ENCODE data around the gene CNKSR3. TPM values are rescaled to one million over a fixed set of nuclear protein-coding genes. Genes with fewer than 3 reads are reported as not detected.

Gene CNKSR3
- total RNA-seq, 1 donor from 2014 or later = not detected

DNA sequence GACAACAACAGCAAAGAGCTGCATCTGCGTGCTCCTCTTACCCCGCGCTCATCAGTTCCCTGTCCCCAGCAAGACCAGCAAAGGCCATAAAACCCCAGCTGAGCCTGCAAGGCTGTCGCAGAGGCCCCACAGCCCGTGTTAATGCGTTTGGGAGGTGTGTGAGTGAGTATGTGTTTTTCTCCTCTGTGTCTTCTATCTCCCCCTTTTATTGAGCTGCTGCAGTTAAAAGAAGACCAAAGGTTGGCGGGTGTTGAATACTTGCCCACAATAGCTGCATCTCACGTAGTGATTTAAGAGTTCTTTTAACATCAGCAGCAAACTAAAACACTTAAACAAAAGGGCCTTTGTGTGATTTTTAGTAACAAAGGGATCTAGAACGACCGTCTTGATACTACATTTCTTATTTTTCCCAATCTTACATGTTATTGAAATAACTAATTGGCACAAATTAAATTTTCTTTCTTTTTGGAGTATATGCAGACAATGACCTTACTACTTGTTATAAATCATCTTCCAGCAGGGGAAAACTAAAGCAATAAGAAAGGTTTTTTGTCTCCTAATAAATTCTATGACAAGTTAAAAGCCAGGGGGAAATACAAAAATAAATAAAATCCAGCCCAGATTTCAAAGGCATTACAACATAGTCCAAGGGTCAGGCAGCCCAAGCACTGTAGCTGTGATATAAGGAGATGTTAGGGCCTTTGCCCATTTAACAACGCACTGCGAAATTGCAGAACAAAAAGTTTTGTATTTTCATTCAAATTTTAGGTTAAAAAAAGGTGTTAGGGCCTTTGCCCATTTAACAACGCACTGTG, 27.2 kb upstream of the CNKSR3 start:
- no peaks in the 10 kb centered on the region for H3K9me3 Mint-ChIP-seq
- H3K27ac Mint-ChIP-seq = no peak overlapping the region
- no peaks in the 10 kb centered on the region for H3K27me3 Mint-ChIP-seq
- no peak for DNase-seq
- intact Hi-C loops (cut with micrococcal nuclease) = no loop called here
- no peak overlapping the region for H3K4me3 Mint-ChIP-seq
- no peaks in the 10 kb centered on the region for H3K36me3 Mint-ChIP-seq (ENCODE audit: low read depth)
- no peaks in the 10 kb centered on the region for H3K4me1 Mint-ChIP-seq

DNA sequence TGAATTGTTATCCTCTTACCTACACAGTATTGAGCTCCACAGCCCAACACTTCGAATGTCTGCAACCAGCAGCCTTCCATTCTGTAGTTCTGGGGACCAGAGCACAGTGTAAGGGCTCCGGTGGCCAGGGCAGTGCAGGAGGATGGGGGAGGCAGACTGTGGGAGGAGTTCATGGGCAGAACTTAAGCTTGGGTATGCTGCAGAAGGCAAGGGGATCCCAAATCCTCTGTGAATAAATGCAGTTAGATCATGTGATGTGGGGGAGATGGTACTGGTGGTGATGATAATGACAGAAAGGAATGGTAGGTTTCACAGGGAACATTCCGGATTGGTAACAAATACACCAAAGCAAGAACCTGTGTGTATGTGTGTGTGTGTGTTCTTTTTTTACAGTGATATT, 26.5 kb upstream of the CNKSR3 start:
- no peak overlapping the region for H3K27ac Mint-ChIP-seq
- H3K9me3 Mint-ChIP-seq = no peaks in the 10 kb centered on the region
- intact Hi-C loops (cut with micrococcal nuclease) = no loop called here
- DNase-seq = no peak
- H3K4me3 Mint-ChIP-seq = no peak overlapping the region
- H3K27me3 Mint-ChIP-seq = no peaks in the 10 kb centered on the region
- H3K4me1 Mint-ChIP-seq = no peaks in the 10 kb centered on the region
- H3K36me3 Mint-ChIP-seq (ENCODE audit: low read depth) = no peaks in the 10 kb centered on the region

DNA sequence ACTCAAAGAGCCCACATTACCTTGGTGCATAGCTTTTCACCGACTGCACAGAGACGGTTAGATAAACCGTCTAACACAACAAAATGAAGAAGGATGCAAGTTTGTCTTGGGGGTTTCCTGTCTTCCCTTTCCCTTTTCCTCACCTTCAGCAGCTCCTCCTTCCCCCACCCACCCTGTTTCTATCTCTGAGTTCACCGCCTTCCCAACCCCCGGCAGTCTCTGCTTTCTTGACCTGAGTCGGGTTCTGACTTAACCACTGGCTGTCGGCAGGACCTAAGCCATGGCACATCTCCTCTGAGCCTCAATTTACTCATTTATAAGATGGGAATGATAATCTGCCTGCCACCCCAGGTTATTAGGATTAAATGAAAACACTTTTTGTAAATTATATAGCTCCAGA, 25.8 kb upstream of the CNKSR3 start:
- Mint-ChIP-seq H3K36me3 (ENCODE audit: low read depth) (no peaks in the 10 kb centered on the region), H3K27ac (no peak overlapping the region), H3K4me1 (no peaks in the 10 kb centered on the region), H3K4me3 (no peak overlapping the region), H3K9me3 (no peaks in the 10 kb centered on the region), H3K27me3 (no peaks in the 10 kb centered on the region)
- intact Hi-C loops (cut with micrococcal nuclease) = no loop called here
- DNase-seq = no peak

DNA sequence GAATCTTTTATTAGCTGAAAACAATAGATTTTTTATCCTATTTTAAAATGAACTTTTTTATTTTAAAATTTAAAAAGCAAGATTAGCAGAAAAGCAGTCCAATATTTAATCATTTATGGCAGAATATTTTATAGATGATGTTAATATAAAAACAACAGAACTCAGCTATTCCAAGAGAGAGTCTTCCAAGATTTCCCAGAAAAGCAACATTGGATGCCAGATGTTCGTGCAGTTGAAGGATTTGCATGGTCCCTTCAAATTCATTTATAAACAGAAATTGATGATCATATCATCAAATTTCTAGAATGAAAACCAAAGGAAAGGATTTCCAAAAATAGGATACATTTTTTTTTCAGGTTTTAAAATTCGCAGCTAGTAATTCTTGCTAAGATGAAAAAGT, 25.4 kb upstream of the CNKSR3 start:
- no peaks in the 10 kb centered on the region for H3K4me1 Mint-ChIP-seq
- H3K9me3 Mint-ChIP-seq = no peaks in the 10 kb centered on the region
- no peak overlapping the region for H3K27ac Mint-ChIP-seq
- no peak overlapping the region for H3K4me3 Mint-ChIP-seq
- intact Hi-C loops (cut with micrococcal nuclease) = no loop called here
- DNase-seq = no peak
- H3K36me3 Mint-ChIP-seq (ENCODE audit: low read depth) = no peaks in the 10 kb centered on the region
- no peaks in the 10 kb centered on the region for H3K27me3 Mint-ChIP-seq

DNA sequence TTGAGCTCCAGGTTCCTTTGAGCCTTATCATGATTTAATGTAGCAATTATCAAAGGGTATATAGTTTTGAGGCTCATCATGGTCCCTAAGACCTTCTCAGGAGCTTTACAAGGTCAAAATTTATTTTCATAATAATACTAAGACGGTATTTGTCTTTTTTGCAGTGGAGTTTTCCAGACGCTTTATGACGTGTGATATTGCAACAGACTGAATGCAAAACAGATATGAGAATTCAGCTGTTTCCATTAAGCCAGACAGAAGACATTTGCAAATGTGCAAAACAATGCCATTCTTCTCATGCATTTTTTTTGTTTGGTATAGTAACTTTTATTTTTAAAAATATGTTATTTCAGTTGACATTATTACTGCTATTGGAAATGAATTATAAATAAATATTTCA, 24.7 kb upstream of the CNKSR3 start:
- Mint-ChIP-seq H3K4me1 (no peaks in the 10 kb centered on the region), H3K4me3 (no peak overlapping the region), H3K27ac (no peak overlapping the region), H3K27me3 (no peaks in the 10 kb centered on the region), H3K9me3 (no peaks in the 10 kb centered on the region), H3K36me3 (ENCODE audit: low read depth) (no peaks in the 10 kb centered on the region)
- intact Hi-C loops (cut with micrococcal nuclease) = no loop called here
- no peak for DNase-seq

DNA sequence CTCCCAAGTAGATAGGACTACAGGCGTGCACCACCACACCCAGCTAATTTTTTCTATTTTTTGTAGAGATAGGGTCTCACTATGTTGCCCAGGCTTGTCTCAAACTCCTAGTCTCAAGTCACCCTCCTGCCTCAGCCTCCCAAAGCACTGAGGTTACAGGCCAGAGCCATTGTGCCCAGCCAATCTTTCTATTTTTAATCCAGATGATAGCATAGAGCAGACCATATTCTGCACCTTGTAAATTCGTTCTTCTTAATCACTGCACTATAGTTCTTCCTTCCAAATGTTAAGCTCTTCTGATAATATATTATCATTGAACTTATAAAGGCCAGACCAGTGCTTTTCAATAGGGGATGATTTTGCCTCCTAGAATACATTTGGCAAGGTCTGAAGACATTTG, 24.0 kb upstream of the CNKSR3 start:
- Mint-ChIP-seq H3K4me3 (no peak overlapping the region), H3K27me3 (no peaks in the 10 kb centered on the region), H3K4me1 (no peaks in the 10 kb centered on the region), H3K9me3 (no peaks in the 10 kb centered on the region), H3K27ac (no peak overlapping the region), H3K36me3 (ENCODE audit: low read depth) (no peaks in the 10 kb centered on the region)
- intact Hi-C loops (cut with micrococcal nuclease) = no loop called here
- DNase-seq = no peak

DNA sequence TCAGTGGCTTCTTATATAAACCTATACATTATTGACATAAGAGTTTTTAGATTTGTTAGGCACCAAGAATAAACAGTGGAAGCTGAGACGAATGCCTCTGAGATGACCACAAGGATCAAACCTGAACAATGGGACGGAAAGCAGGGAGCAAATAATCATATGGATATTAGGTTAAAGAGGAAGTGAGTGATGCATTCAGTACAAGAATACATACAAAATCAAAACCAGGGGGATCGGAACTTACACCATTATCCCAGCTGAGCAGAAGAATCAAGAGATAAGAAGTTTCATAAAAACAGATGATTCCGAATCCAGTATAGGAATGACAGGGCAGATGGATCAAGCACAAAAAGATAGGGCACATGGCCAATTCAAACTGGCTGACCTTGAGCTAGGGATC, 21.9 kb upstream of the CNKSR3 start:
- no peaks in the 10 kb centered on the region for H3K4me1 Mint-ChIP-seq
- H3K27me3 Mint-ChIP-seq = no peaks in the 10 kb centered on the region
- H3K4me3 Mint-ChIP-seq = no peak overlapping the region
- intact Hi-C loops (cut with micrococcal nuclease) = no loop called here
- DNase-seq = no peak
- no peaks in the 10 kb centered on the region for H3K36me3 Mint-ChIP-seq (ENCODE audit: low read depth)
- H3K9me3 Mint-ChIP-seq = no peaks in the 10 kb centered on the region
- H3K27ac Mint-ChIP-seq = no peak overlapping the region

DNA sequence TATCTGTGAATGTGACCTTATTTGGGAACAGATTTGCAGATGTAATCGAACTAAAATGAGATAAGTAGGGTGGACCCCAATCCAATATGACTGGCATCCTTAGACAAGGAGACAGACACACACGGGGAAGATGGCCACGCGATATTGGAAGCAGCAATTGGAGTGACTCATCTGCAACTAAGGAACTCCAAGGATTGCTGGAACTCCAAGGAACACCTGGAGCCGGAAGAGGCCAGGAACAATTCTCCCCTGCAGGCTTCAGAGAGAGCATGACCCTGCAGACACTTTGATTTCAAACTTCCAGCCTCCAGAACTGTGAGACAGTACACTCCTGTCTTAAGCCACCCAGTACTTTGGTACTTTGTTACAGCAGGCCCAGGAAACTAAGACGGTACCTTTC, 19.5 kb upstream of the CNKSR3 start:
- Mint-ChIP-seq H3K9me3 (no peaks in the 10 kb centered on the region), H3K27me3 (no peaks in the 10 kb centered on the region), H3K4me3 (no peak overlapping the region)

DNA sequence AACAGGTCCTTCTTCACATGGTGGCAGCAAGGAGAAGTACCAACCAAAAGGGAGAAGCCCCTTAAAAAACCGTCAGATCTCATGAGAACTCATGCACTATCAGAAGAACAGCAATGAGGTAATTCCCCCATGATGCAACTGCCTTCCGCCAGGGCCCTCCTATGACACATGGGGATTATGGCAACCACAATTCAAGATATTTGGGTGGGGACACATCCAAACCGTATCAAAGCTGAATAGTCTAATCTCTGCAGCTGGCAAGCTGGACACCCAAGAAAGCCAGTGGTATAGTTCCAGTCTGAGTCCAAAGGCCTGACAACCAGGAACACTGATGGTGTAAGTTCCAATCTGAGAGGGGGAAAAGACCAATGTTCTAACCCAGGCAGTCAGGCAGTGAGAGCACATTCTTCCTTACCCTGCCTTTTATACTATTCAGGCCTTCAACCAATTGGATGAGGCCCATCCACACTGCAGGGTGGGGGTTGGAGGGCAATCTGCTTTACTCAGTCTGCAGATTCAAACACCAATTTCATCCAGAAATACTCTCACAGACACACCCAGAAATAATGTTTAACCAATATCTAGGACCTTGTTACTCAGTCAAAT, 17.9 kb upstream of the CNKSR3 start:
- no peaks in the 10 kb centered on the region for H3K36me3 Mint-ChIP-seq (ENCODE audit: low read depth)
- no peaks in the 10 kb centered on the region for H3K27me3 Mint-ChIP-seq
- no peak overlapping the region for H3K27ac Mint-ChIP-seq
- intact Hi-C loops (cut with micrococcal nuclease) = no loop called here
- no peak for DNase-seq
- no peaks in the 10 kb centered on the region for H3K9me3 Mint-ChIP-seq
- no peak overlapping the region for H3K4me3 Mint-ChIP-seq
- H3K4me1 Mint-ChIP-seq = no peaks in the 10 kb centered on the region

More for the DNA sequence above, 19.5 kb upstream of the CNKSR3 start:
- H3K4me1 Mint-ChIP-seq = no peaks in the 10 kb centered on the region
- H3K36me3 Mint-ChIP-seq (ENCODE audit: low read depth) = no peaks in the 10 kb centered on the region
- DNase-seq = no peak
- no peak overlapping the region for H3K27ac Mint-ChIP-seq
- intact Hi-C loops (cut with micrococcal nuclease) = no loop called here

DNA sequence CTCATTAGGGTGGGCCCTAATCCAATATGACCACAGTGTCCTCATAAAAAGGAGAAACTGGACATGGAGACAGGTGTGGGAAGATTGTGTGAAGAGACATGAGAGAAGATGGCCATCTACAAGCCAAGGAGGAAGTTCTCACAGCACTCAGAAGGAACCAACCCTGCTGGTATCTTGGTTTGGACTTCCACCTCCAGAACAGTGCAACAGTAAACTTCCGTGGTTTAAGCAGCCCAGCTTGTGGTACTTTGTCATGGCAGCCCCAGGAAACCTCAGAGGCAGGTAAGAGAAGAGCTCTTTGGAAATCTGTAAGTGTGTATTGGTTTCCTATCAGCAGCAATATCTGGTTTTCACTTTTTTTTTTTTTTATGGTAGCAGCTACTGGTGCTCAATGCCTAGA, 16.5 kb upstream of the CNKSR3 start:
- Mint-ChIP-seq H3K27ac (no peak overlapping the region), H3K4me1 (no peaks in the 10 kb centered on the region), H3K4me3 (no peak overlapping the region), H3K9me3 (no peaks in the 10 kb centered on the region), H3K27me3 (no peaks in the 10 kb centered on the region), H3K36me3 (ENCODE audit: low read depth) (no peaks in the 10 kb centered on the region)
- no peak for DNase-seq
- intact Hi-C loops (cut with micrococcal nuclease) = no loop called here

DNA sequence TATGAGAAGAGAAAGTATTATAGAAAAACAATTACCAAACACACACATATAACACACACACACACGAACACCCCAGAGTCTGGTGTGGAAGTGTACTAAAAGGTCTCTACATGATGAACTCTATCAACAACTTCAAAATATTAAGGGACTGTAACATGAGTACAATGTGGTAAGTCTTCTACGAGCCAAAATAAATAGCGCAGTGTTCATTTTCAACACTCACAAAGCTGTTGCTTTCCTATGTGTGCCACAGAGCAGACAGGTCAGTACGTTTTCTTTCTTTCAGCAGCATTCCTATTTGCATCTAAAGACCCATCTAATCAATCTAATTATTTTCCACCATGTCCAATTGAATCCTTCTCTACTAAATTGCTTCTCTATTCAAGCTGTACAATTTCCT, 12.1 kb upstream of the CNKSR3 start:
- H3K9me3 Mint-ChIP-seq = no peaks in the 10 kb centered on the region
- no peaks in the 10 kb centered on the region for H3K4me1 Mint-ChIP-seq
- H3K36me3 Mint-ChIP-seq (ENCODE audit: low read depth) = no peaks in the 10 kb centered on the region

DNA sequence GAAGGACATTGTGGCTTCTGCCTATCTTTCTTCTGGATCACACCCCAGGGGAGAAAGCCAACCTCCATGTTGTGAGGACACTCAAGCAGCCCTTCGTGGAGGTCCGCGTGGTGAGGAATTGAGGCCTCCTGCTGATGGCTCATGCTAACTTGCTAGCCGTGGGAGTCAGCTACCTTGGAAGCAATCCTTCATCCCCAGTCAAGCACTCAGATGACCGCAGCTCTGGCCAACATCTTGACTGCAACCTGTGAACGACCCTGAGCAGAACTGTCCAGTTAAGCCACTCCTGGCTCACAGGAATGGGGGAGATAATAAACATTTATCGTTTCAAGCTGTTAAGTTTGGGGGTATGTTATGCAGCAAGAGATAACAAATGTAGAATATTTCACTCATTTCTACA, 10.9 kb upstream of the CNKSR3 start:
- DNase-seq = no peak
- H3K36me3 Mint-ChIP-seq (ENCODE audit: low read depth) = no peaks in the 10 kb centered on the region
- H3K9me3 Mint-ChIP-seq = no peaks in the 10 kb centered on the region
- intact Hi-C loops (cut with micrococcal nuclease) = no loop called here
- no peaks in the 10 kb centered on the region for H3K27me3 Mint-ChIP-seq
- no peak overlapping the region for H3K27ac Mint-ChIP-seq
- no peak overlapping the region for H3K4me3 Mint-ChIP-seq
- H3K4me1 Mint-ChIP-seq = no peaks in the 10 kb centered on the region

More for the DNA sequence above, 12.1 kb upstream of the CNKSR3 start:
- Mint-ChIP-seq H3K27me3 (no peaks in the 10 kb centered on the region), H3K27ac (no peak overlapping the region), H3K4me3 (no peak overlapping the region)
- intact Hi-C loops (cut with micrococcal nuclease) = no loop called here
- no peak for DNase-seq

DNA sequence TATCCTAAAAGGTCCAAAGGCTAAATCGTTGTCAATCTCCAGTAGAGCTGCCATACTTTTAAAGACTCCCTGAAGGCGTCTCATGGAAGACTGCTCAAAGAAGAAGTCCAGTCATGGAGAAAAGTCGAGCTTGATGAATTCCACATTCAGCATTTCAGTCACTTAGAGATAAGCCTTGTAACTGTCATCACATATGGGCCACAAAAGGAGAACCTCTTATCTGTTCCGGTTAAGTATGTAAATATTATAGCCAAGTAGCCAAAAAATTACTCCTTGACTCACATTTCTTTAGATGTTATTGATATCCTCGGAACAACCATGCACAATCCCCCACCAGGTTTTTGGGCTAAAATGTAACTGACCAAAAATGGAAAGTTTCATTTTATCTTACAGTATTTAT, 9.8 kb upstream of the CNKSR3 start:
- Mint-ChIP-seq H3K27me3 (peaks cover 7% of the 10 kb centered on the region), H3K9me3 (no peaks in the 10 kb centered on the region), H3K27ac (no peak overlapping the region), H3K4me1 (no peaks in the 10 kb centered on the region), H3K4me3 (no peak overlapping the region), H3K36me3 (ENCODE audit: low read depth) (no peaks in the 10 kb centered on the region)
- intact Hi-C loops (cut with micrococcal nuclease) = no loop called here
- no peak for DNase-seq

DNA sequence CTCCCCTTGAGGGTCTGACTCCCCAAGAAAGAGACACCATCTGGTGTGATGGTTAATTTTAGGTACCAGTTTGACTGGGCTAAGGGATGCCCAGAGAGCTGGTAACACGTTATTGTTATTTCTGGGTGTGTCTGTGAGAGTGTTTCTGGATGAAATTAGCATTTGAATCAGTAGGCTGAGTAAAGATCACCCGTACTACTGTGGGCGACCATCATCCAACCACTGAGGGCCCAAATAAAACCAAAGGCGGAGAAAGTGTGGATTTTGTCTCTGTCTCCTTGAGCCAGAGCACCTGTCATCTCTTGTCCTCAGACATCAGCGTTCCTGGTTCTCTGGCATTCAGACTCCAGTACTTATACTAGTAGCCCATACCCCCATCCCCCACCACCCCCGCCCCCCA, 7.9 kb upstream of the CNKSR3 start:
- Mint-ChIP-seq H3K9me3 (no peaks in the 10 kb centered on the region), H3K4me1 (no peaks in the 10 kb centered on the region), H3K4me3 (no peak overlapping the region), H3K36me3 (ENCODE audit: low read depth) (no peaks in the 10 kb centered on the region), H3K27ac (no peak overlapping the region), H3K27me3 (peaks cover 14% of the 10 kb centered on the region)
- no peak for DNase-seq
- intact Hi-C loops (cut with micrococcal nuclease) = no loop called here

DNA sequence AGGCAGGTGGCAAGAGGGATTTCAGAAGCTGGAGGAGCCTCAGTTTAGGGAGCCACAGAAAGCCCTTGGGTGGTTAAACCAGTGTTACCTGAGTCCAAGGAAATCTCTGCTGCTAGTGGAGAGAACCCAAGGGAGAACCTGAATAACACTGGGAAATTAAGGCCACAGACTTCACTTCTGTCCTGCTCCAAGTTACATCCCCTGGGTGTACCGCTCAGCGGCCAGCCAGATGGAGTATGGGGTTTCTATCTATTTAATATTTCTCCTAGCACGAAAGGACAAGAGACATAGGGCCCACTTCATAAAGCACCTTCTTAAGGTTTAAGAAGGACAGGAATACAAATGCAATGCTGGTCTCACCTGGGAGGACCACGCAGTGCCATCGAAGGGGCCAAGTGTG, 5.8 kb upstream of the CNKSR3 start:
- Mint-ChIP-seq H3K9me3 (no peaks in the 10 kb centered on the region), H3K27ac (no peak overlapping the region), H3K4me1 (peaks cover 3% of the 10 kb centered on the region), H3K27me3 (peaks cover 30% of the 10 kb centered on the region), H3K4me3 (no peak overlapping the region), H3K36me3 (ENCODE audit: low read depth) (no peaks in the 10 kb centered on the region)
- no peak for DNase-seq
- intact Hi-C loops (cut with micrococcal nuclease) = no loop called here
